NOMO-1 treated with dmso at 0.1 percent for 144 hours (cell line): ENCODE measurements around the gene LINC00305.

Experiments
- DNase-seq: peaks from one replicate; lab custom pipeline; 2025; ENCODE audit not compliant: unreplicated experiment; lab: John Stamatoyannopoulos, UW

The LINC00305 gene

DNA sequence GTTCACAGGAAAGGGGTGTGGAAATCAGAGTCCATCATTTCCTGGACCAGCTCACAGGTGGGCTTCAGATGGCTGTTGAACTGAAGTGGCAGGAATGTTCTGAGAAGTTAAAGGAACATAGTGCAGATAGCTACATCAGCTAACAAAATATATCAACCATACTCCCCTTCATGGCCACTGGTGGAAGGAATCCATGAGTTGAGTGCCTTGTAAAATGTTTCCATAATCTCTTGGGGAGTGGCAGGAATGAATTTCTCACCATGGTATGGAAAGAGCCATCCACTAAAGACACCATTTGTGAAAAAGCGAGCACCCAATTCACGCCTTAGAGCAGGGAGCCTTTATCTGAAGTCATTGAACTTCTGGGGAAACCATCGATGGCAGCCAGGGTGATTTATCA, at the start of gene LINC00305:
Gene LINC00305, minus strand, starts transcription at position 101 of the 400 bp plus-strand sequence.
- DNase-seq, result no peak

DNA sequence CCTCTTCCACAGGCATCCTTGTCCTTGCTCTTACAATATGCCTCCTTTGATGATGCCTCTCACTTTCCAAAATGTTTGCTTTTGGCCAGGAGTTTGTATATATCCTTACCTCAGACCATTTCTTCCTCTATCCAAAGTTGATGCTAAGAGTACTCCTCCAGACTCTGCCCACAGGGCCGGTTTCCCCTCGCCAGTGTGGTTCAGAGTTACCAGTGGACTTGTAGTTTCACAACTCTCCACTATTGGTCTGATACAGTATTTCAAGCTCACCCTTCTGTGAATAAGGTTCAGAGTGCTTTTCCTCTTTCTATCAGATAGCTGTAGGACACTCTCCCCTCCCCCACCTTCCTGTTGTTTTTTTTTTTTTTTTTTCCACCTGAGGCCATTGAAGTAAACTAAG, 42.2 kb upstream of the LINC00305 start:
- no peak for DNase-seq

DNA sequence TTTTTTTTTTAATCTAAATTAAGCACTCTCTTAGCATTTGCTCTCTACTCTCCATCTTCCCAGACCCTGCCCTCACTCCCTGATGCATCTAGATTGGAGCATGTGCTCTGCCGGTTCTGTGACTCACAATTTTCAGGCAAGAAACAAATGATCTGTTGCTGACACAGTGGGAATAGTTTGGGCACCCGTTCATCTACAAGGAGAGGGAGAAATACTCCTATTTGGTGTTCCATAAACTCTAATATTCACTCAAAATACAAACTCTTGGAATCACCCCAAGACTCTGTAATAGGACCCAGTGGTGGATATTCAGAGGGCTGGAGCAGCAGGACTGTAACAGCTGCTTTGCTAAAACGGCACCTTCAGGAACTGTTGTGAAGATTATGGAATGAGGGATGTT, 37.1 kb upstream of the LINC00305 start:
- no peak for DNase-seq

- DNase-seq, result no peak
Measured at GRCh38 chr18:64183665-64184064, 34.8 kb upstream of the LINC00305 start.

DNA sequence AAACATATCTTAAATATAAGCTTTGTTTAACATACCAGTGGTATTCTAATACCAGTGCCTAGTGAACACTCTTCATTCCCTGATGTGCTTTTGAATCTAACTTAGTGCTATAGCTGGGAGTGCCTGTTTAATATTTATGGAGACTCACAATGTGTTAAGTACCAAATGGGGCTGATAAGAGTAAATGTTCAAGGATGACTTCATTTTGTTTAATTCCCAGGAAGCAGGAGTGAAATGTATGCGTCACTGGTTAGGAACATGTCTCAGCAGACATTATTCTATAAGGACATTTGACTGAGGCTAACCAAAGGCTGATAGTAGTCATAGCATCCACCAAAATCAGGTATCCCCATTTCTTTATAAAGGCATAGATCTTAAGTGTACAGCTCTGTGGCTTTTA, 31.7 kb upstream of the LINC00305 start:
- DNase-seq, result no peak

DNA sequence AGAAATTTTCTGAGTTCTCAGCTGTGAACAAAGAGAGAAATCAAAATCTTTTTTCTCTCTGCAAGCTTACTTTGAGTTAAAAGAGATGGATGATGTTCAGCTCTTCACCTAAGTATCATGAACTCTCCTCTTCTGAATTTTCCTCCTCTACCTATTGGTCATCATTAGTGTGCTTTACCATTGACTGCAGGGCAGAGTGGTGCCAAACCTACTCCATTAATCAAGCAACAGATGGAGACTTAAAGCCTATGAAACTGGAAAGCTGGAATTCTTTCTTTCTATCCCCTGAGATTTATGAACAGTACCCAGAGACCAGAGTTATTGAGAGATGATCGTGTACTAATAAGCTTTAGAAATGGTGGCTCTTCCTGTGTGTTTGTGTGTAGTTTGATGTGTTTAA, 31.3 kb upstream of the LINC00305 start:
- no peak for DNase-seq

DNA sequence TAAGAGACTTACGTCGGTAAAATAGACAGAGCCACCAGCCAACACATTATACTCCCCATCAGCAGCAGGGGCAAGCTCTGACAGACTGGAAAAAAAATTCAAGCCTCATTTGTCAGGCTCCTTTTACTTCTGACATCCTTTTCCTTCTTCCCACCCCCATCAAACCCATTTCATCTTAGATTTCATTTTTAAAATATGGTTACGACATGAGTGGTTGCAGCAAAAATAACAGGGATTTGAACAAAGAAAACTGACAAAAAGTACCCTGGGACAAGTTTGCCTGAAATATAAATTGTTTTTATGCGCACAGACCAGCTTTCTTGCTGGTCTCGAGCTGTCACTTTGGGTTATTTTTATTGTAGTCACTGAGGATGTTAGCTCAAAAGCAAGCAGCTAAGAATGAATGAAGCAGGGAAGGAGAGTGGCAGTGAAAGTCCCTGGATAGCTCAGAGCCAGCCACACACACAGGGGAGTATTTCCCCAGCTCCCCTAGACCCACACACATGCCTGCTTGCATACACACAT, 30.7 kb upstream of the LINC00305 start:
- no peak for DNase-seq

DNA sequence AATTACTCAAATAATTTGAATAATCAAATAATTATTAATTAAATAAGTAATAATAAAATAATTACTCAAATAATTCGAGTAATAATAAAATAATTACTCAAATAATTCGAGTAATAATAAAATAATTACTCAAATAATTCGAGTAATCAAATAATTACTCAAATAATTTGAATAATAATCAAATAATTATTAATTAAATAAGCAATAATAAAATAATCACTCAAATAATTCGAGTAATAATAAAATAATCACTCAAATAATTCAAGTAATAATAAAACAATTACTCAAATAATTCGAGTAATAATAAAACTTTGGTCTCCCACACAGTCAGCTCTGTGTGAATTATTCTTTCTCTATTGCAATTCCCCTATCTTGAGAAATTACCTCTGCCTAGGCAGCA, 30.0 kb upstream of the LINC00305 start:
- no peak for DNase-seq

GRCh38 chr18:64175432-64175831, 26.5 kb upstream of the LINC00305 start:
- no peak for DNase-seq

DNA sequence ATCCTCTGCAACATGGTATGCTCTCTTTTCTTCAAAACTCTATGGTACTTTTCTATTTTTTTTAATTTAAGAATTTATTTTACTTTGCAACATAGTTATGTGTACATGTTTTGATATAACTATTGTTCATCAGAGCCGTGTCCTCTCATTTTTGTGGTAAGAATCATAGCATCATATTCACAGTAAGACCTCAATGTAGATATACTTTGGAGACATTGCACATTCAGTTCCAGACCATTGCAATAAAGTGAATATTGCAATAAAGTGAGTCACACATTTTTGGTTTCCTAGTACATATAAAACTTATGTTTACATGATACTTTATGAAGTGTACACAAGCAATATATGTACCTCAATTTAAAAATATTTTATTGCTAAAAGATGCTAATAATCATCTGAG, 22.7 kb upstream of the LINC00305 start:
- DNase-seq, result no peak

DNA sequence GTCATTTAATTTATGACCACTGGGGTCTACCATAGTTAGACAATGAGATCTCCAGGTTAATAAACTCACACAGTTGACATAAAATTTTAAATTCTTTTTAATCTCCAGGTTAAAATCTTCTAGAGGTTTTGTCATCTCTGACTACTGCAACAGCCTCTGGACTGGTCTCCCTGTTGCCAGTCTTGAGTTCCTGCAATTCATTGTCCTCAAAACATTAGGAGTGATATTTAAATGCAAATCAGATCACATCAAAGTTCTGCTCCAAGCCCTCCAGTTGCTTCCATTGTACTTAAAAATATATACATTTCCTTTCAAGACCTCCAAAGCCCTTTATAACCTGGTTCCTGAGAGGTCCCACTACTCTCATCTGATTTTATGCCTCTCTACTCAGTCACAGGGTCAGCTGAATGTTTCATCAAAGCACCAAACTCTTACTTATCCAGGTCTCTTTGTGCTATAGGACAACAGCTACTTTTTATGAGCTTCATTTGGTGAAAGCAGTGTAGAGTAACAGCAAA, 18.6 kb upstream of the LINC00305 start:
- DNase-seq, result no peak

DNA sequence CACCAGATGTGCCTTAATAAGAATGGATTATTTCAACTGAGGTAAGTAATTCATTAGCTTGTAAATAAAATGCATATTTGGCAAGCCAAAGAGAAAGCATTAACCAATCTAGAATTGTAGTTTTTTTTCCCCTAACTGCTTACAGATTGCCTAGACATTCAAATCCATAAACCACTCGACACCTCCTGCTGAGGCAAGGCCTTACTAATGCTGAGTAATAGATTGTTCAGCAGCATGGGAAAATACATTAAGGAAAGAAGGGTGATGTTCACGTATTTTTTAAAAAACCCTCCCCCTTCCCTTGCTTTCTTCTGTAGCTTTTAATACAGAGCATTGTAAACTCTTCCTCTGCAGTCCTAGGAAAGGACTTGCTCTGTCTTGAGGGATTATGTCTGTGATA, 17.0 kb upstream of the LINC00305 start:
- DNase-seq, result no peak

DNA sequence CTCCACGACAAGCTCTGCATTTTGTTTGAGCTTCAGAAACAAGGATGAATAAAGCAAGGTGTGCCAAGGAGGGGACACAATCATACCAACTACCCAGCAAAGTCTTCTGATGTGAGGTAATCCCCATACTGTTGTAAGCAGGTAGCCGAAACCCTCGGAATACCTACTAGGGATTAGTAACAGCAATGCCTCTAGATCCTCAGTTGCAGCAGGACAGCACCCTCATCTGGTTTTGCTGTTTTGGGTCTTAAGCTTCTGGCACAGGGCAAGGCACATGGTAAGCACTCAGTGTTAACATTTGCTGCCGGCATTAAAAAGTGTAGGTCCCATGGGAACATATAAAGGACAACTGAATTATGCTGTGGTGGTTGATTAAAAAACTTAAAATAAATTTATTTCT, 16.0 kb upstream of the LINC00305 start:
- DNase-seq, result no peak

DNA sequence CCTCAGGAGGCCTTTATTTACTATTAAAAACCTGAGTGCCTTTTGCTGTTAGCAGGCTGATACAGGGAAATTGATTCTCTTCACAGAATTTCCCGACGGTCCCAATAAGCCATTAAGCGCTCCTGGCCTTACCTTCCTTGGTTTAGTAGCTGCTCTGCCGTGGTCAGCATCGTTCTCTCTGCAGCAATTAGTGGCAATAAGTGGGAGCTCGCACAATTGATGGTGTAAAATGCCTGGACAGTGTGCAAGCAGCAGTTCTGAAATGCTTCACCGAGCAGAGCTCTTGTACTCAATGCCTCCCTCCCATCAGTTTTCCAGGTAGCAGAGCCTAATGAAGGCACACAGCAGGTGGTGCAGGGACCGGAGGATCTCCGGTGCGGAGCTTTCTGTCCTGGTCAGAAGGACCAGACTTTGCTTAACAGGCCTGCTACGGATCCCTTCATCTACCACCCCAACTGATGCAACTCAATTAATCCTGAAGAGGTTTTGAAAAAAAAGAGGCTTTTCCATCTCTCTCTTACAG, 1.1 kb upstream of the LINC00305 start:
- no peak for DNase-seq

DNA sequence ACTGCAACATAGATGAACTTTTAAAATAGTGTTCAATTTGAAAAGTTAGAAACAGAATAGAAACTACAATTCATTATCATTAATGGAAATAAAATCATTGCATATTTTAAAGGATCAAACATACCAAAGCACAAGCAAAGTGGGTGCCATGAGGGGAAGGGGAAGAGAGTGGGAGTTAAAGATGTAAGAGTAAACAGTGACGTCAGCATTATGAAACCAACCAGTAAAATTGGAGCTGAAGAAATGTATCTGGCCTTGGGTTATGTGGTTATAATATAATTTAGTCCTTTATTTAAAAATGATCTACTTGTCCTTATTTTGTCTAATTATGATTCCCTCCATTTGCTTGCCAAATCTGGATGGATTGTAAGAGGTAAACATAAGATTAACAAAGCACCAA, 6.0 kb downstream of the LINC00305 start:
- DNase-seq, result no peak

- DNase-seq, result no peak
Measured at GRCh38 chr18:64137914-64138313, 11.0 kb downstream of the LINC00305 start.

GRCh38 chr18:64134044-64134747, 14.7 kb downstream of the LINC00305 start:
- no peak for DNase-seq

DNA sequence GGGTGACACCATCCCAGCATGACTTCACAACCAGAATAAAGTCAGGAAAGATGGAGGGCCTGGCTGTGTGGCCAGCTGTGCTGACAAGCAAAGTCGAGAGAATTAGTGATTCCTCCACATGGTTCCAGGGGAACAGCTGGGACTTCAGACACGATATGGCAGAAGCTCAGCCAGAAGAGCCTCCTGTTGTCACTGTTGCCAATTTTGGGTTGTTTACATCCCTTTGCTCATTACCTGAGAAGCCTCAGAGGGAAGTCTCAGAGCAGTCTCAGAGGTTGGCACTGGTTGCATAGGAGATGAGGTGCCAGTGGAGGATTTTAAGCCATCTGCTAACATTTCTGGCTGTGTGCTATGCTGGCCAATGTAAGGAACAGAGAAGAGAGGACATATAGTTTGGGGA, 16.0 kb downstream of the LINC00305 start:
- DNase-seq, result no peak

- DNase-seq, result no peak
Measured at GRCh38 chr18:64131314-64131713, 17.6 kb downstream of the LINC00305 start.

GRCh38 chr18:64127172-64127571, 21.7 kb downstream of the LINC00305 start:
- DNase-seq, result no peak

DNA sequence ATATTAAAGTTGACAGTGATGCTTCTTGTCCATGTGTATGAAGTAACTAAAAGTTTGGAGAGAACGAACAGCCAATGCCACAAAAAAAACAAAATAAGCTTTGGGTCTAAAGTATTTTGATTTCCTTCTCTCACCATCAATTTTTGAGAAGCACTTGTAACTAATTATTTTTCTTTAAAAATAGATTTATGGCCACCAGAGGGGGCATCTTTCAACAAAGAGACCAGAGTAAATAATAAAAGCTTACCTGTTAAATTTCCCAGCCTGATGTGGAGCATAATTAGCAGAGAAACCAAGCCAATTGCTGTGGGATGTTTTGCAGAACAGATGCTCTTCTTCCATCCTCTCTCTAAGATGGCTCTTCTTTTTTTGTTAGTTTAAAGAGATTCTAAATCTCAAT, 29.0 kb downstream of the LINC00305 start:
- no peak for DNase-seq

DNA sequence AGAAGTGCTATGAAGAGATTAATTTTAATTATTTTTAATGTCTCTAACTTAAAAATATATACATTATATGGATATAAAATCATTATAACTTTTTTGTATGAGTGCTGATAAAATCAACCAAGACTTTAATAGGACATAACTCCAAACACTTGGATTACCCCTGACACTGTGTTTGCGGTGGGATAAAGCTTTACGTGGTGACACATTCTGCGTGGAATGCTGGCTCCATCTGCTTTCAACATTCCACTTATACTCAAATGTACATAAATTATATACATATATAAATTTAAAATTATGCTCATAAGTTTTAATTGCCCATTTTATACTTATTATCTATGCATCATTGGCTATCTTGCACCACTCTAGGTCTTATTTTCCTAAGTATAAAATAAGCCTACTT, 30.5 kb downstream of the LINC00305 start:
- DNase-seq, result no peak
